SU-DHL-6 (cell line): Measurements from ENCODE around the gene CHMP5.

ENCODE experiments used
- EZH2phosphoT487 ChIP-seq: fragments of 200-600 bp; sonication (generic), shearing (Covaris generic); conservative IDR thresholded peaks from 2 replicates; pipeline ENCODE4 v1.6.1; 2018; ENCODE audit warnings: mild to moderate bottlenecking, antibody characterized with exemption, low read length, moderate library complexity, mixed read lengths
- TF ChIP-seq, protein P1 (sequence below): fragments of 200-600 bp; sonication (generic); IDR thresholded peaks from one replicate; pipeline ENCODE4 v1.5.1; 2017; ENCODE audit warnings: antibody characterized with exemption, mild to moderate bottlenecking, low read length, moderate library complexity; ENCODE audit not compliant: insufficient read depth, poor library complexity, severe bottlenecking

- TF ChIP-seq, protein P1, sequence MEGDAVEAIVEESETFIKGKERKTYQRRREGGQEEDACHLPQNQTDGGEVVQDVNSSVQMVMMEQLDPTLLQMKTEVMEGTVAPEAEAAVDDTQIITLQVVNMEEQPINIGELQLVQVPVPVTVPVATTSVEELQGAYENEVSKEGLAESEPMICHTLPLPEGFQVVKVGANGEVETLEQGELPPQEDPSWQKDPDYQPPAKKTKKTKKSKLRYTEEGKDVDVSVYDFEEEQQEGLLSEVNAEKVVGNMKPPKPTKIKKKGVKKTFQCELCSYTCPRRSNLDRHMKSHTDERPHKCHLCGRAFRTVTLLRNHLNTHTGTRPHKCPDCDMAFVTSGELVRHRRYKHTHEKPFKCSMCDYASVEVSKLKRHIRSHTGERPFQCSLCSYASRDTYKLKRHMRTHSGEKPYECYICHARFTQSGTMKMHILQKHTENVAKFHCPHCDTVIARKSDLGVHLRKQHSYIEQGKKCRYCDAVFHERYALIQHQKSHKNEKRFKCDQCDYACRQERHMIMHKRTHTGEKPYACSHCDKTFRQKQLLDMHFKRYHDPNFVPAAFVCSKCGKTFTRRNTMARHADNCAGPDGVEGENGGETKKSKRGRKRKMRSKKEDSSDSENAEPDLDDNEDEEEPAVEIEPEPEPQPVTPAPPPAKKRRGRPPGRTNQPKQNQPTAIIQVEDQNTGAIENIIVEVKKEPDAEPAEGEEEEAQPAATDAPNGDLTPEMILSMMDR = no peak
- TF ChIP-seq EZH2phosphoT487 = no peak
These were observed 35.3 kb upstream of the CHMP5 start for GRCh38 chr9:33229359-33230114.
